SU-DHL-6 (cell line): ENCODE measurements around the gene ZNF592.

Experiments used
- CTCF ChIP-seq: fragments of 200-600 bp; sonication (generic); IDR thresholded peaks from one replicate; pipeline ENCODE4 v1.5.1; 2017; ENCODE audit warnings: antibody characterized with exemption, mild to moderate bottlenecking, low read length, moderate library complexity; ENCODE audit not compliant: insufficient read depth, poor library complexity, severe bottlenecking
- EZH2phosphoT487 ChIP-seq: fragments of 200-600 bp; sonication (generic), shearing (Covaris generic); conservative IDR thresholded peaks from 2 replicates; pipeline ENCODE4 v1.6.1; 2018; ENCODE audit warnings: mild to moderate bottlenecking, antibody characterized with exemption, low read length, moderate library complexity, mixed read lengths

GRCh38 chr15:84847382-84847781, 99.0 kb downstream of the ZNF592 start:
- TF ChIP-seq CTCF (no peak), EZH2phosphoT487 (no peak)
